ENCODE results near the gene VILL.

- TF ChIP-seq CTCF (IDR thresholded peaks at IDR 0.05 in 2 of 3, conservative IDR thresholded peaks at IDR 0.05 in 1 of 3; ENCODE audit: borderline replicate concordance in 1 of 3, insufficient read depth in 1 of 3, low read depth in 2 of 3, low read length in 2 of 3) (no peak), EZH2 (IDR thresholded peaks at IDR 0.05) (no peak)
Observed at GRCh38 chr3:38046027-38046426, 55.4 kb downstream of the VILL start.
